Ovary (tissue), 3 donors: ENCODE results near the gene CENPO.

ENCODE experiments used
- POLR2A ChIP-seq: fragments of 450-650 bp; IDR thresholded peaks from one replicate; pipeline ENCODE4 v1.6.1; 2017; ENCODE audit warnings: antibody characterized with exemption, mild to moderate bottlenecking, moderate library complexity
- TF ChIP-seq, protein P1 (sequence below), 3 donors: fragments of 450-650 bp in 2 of 3; fragments of 200-600 bp in 1 of 3; IDR thresholded peaks; one replicate each; pipeline versions ENCODE4 v1.5.1 to v1.8.0; 2016 to 2022; ENCODE audit warnings: antibody characterized with exemption in 3 of 3, mild to moderate bottlenecking in 1 of 3
- donor health status: DM: no; HTN: no; CAD: no.

DNA sequence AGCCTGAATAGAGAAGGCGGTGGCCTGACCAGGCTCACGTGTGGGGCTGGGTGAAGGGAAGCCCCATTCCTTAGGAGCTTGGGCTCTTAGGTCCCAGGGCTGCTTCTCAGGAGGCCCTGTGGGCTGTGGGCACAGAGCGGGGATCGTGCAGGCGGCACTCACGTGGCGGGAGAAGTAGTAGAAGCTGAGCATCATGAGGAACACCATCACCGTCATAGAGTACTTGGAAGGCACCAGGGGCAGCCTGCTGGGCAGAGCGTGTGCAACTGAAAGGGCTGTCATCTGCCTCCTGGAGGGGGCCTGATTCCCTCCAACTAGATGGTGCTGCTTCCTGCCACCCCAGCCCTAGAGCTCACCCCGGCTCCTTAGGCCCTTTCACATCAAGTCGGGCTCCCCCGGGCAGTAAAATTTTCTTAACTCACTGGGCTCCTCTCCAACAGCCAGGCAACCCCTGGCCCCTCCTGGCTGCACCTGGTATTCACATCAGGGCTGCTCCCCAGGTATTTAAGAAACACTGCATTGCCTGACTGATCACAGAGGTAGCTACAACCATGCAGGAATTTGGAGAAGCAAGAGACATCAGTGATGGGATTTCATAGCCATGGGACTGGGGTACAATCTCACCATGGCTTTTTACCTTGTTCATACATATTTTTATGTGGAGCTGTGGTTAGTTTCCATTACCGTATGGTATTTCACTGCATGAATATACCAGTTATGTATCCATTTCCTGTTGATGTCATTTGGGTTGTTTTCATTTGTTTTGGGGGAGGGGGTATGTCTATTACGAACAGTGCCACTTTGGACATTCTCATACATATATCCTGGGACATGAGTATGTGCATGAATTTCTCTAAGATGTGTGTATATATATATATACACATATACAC lies 32.9 kb downstream of the CENPO start:
- TF ChIP-seq, protein P1, sequence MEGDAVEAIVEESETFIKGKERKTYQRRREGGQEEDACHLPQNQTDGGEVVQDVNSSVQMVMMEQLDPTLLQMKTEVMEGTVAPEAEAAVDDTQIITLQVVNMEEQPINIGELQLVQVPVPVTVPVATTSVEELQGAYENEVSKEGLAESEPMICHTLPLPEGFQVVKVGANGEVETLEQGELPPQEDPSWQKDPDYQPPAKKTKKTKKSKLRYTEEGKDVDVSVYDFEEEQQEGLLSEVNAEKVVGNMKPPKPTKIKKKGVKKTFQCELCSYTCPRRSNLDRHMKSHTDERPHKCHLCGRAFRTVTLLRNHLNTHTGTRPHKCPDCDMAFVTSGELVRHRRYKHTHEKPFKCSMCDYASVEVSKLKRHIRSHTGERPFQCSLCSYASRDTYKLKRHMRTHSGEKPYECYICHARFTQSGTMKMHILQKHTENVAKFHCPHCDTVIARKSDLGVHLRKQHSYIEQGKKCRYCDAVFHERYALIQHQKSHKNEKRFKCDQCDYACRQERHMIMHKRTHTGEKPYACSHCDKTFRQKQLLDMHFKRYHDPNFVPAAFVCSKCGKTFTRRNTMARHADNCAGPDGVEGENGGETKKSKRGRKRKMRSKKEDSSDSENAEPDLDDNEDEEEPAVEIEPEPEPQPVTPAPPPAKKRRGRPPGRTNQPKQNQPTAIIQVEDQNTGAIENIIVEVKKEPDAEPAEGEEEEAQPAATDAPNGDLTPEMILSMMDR (IDR thresholded peaks at IDR 0.05), result no peak
- TF ChIP-seq POLR2A, result no peak
